Activated T-cell treated with anti-CD3 and anti-CD28 coated beads, Interleukin-2, amount 50 U/mL, for 1 hour (primary cell): ENCODE measurements around the gene PRSS35.
"Not testable (repeated sequence)": the region's sequence is repeated elsewhere in the genome, so short reads cannot be mapped to it uniquely, and the experiment has no call there.

ENCODE experiments used
- DNase-seq: peaks from one replicate; pipeline ENCODE4 v3.0.0-alpha.2; 2020

The PRSS35 gene, protein sequence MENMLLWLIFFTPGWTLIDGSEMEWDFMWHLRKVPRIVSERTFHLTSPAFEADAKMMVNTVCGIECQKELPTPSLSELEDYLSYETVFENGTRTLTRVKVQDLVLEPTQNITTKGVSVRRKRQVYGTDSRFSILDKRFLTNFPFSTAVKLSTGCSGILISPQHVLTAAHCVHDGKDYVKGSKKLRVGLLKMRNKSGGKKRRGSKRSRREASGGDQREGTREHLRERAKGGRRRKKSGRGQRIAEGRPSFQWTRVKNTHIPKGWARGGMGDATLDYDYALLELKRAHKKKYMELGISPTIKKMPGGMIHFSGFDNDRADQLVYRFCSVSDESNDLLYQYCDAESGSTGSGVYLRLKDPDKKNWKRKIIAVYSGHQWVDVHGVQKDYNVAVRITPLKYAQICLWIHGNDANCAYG

GRCh38 chr6:83511901-83512681 lies at the start of gene PRSS35:
TSS of gene PRSS35 (plus strand) at chr6:83512534. CDS start at chr6:83523442, 10,908 bp downstream.
- no peak for DNase-seq

GRCh38 chr6:83463886-83464285 lies 48.4 kb upstream of the PRSS35 start:
- DNase-seq = no peak

DNA sequence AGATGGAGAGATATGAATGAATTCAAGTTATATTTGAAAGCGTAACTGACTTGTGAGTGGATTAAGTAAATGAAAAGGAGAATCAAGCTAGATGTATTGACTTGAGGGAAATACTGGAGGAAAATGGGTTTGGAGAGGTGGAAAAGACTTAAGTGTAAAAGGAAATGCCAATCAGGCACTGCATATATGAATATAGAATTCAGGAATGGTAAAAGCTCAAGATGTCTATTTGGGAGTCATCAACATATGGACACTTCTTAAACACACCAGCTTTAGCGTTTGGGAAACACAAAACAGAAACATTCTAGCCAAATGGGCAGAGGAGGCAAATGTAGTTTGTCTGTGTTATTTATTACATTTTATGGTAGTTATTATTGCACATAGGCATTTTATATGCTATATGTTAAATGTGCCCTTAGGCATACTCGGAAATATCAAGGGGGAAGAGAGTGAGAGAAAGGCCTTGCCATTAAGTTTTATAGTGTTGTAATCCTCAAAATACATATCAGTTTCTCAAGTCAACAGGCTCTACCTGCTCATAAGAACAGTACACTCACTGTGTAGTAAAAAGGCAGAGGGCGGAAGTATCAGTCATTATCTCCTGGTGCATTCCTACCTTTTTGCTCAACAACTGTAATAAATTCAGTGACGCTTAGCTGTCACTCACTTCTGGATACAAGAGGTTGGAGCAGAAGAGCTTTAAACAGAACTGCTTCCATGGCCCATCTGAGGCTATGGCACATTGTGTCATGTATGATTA lies 47.8 kb upstream of the PRSS35 start:
- DNase-seq = no peak

DNA sequence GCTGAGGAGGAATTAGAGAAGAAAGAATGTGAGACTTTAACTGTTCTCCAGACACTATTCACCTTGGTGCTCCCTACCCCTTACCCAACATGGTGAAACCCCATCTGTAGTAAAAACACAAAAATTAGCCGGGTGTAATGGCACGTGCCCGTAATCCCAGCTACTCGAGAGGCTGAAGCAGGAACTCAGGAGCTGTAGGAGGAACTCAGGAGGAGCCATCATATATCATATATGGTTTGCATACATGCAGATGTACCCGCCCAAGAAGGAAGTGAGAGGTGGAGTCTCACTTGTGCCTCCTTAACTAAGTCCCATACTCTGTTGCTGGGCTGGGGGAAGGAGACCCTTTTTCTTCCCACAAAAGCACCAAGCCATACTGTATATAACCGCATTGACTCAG lies 46.0 kb upstream of the PRSS35 start:
- DNase-seq = no peak

- DNase-seq = no peak
Observed at GRCh38 chr6:83467620-83468036, 44.7 kb upstream of the PRSS35 start.

DNA sequence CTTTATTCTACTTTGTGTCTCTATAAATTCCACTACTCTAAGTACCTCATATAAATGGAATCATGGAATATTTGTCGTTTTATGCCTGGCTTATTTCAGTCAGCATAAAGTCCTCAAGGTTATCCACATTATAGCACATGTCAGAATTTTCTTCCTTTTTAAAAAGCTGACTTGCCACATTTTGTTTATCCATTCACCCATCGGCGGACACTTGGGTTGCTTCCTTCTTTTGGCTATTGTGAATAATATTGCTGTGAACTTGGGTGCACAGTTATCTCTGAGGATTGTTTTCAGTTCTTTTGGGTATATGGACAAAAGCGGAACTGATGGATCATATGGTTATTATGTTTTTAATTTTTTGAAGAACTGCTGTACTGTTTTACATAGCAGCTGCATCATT lies 42.3 kb upstream of the PRSS35 start:
- DNase-seq = no peak

DNA sequence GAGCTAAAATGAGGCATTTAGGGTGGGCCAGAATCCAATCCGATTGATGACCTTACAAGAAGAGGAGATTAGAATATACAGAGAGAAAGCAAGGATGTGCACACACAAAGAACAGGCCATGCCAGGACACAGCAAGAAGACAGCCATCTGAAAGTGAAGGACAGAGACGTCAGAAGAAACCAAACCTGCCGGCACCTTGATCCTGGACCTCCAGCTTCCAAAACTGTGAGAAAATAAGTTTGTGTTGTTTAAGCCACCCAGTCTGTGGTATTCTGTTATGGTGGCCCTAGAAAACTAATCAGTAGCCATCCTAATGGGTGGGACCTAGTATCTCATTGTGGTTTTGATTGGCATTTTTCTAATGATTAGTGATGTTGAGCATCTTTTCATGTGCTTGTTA lies 41.7 kb upstream of the PRSS35 start:
- DNase-seq = no peak

DNA sequence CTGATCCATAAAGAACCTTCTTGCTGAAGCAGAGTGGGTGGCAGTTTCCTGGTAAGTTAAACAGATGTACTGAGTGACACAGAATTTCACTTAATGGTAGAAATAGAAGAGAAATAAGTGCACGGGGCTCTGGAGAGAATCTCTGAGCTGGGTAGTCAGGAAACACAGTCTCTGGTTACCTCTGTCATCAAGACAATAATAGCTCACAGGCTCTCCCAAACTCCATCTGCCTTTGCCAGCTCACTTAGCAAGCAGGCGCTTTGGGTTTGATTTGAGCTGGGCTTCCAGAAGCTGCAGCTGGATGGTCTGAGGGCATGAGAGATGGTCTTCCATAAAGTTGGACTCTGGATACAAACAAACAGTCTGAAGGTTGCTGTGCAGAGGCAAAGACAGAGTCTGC lies 39.6 kb upstream of the PRSS35 start:
- DNase-seq = no peak

- DNase-seq = no peak
Observed at GRCh38 chr6:83474309-83474708, 38.0 kb upstream of the PRSS35 start.

GRCh38 chr6:83476971-83477370 lies 35.4 kb upstream of the PRSS35 start:
- no peak for DNase-seq

GRCh38 chr6:83479389-83479788 lies 32.9 kb upstream of the PRSS35 start:
- no peak for DNase-seq

GRCh38 chr6:83480470-83480869 lies 31.9 kb upstream of the PRSS35 start:
- DNase-seq = no peak

DNA sequence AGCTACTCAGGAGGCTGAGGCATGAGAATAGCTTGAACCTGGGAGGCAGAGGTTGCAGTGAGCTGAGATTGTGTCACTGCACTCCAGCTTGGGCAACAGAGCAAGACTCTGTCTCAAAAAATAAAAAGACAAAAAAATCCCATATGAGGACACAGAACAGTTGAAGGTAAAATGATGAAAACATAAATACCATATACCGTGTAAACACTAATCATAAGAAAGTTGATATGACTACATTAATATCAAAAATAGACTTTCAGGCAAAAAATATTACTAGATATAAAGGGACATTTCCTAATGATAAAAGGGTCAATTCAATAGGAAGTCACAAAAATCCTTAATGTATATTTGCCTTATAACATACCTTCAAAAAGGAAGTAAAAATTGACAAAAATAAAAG lies 30.4 kb upstream of the PRSS35 start:
- not testable (repeated sequence) for DNase-seq

DNA sequence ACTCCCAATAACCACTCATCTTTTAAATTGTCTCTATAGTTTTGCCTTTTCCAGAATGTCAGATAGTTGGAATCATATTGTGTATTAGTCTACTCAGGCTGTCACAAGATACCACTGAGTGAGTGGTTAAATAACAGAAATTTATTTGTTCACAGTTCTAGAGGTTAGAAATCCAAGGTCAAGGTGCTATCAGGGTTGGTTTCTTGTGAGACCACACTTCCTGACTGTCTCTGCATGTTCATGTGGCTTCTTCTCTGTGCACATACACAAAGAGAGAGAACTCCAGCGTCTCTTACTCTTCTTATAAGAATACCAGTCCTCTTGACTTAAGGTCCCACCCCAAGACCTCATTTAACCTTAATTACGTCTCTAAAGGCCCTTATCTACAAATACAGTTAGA lies 23.9 kb upstream of the PRSS35 start:
- DNase-seq = no peak

DNA sequence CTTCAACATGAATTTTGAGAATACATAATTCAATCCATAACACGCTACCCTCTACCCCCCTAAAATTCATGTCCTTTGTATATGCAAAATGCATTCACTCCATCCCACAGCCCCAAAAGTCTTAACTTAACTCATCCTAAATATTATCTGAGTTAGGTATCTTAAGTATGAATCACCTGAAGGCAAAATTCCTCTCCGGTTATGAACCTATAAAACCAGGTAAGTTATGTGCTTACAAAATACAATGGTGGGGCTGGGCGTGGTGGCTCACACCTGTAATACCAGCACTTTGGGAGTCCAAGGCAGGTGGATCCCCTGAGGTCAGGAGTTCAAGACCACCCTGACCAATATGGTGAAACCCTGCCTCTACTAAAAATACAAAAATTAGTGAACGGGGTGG lies 23.5 kb upstream of the PRSS35 start:
- no peak for DNase-seq

DNA sequence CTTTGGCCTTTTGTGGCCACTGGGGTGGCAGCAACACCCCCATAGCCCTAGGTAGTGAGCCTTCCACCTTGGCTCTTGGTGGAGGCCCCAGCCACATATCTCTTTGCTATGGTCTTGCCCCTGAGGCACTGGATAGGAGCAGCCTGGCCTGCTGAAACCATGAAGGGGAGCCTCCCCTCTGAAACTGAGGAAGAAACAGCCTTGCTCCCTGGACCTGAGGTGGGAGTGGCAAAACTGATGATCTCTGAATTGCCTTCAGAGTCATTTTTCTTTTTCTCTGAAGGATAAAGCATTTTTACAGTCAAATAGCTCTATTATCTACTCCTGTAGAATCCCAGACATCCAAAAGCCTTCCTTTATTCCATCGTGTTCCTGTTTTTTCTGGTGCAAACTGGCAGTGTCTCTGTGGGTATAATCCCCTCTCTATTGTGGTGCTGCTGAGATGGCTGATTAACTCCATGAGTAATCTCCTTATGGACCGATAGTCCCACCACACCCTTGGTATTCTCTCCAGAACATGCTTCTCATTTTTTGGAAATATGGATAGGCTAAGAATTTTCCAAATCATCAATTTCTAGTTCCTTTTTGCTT lies 22.0 kb upstream of the PRSS35 start:
- DNase-seq = no peak

GRCh38 chr6:83505356-83505755 lies 7.0 kb upstream of the PRSS35 start:
- DNase-seq = no peak

GRCh38 chr6:83509441-83509840 lies 2.9 kb upstream of the PRSS35 start:
- DNase-seq = no peak

GRCh38 chr6:83510791-83511190 lies 1.5 kb upstream of the PRSS35 start:
- DNase-seq = no peak

DNA sequence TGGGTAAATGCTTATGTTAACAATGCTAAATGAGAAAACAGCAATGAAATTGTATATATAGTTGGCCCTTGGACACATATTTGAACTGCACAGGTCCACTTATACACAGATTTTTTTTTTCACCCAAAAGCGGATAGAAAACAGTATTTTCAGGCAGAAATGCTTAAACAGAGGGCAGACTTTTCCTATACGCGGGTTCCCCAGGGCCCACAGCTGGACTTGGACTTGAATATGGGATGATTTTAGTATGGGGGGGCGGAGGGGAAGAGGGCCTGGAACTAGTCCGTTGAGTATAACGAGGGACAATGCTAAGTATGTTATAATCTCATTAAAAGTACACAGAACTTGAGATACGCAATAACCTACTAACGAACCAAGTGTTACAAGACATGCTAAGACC lies 1.1 kb upstream of the PRSS35 start:
- DNase-seq = no peak

DNA sequence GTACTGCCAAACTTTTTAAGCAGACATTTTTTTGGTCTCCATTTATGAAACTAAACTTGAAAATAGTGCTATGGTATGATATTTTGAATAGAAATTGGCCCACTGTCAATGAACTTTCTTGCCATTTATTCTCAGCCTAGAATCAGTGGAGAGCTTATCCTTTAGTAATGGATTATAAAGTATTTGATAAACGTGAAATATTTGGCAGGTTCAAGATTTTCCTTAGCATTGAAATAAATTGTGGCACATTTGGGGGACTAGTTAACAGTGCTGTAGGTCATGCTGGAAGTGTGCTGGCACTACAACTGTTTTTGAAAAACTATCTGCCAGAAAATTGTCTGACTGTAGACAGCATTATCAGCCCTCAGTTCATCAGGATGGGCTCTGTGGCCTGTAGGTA lies 2.1 kb downstream of the PRSS35 start:
- no peak for DNase-seq

DNA sequence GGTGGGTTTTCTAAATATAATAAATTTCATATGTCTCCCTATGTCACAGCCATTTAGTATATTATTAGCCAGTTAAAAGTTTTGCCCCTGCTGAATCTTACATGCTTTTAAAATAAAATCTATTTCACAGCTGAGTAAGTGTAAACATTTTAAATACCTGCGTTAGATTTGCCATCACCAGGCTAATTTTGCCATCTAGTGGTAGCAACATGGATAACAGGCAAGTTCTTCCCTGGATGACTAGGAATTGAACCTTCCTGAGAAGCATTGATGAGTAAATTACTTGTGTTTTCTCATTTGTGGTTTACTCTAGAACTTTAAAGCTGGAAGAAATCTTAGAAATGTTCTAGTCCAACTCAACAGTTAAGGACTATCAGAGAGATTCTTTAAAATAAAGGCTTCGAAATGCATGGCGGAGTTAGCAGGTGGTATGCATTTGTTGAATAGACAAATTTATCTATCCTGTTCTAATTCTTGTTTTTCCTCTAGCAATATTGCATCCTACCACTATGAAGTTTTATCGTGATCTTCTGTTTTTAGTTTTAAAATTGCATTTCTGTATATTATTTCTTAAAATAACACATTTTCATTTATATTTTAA lies 2.6 kb downstream of the PRSS35 start:
- DNase-seq = no peak

DNA sequence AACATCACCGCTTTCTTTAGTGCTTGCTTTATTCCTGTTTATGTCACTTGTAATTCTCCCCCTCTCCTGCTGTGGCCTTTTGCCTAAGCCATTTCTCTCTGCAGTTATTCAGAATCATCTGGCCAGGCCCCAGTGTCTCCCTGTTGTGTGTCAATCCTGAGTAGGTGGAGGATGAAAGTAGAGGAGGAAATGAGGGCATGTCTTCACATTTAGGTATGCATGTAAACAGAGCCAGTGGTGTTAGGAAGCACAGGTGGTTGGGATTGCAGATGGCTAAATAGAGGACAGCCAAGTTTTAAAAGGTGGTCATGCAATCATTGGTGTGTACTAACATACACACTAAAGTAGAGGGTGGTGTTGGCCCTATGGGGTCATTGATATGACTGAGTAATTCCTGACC lies 5.2 kb downstream of the PRSS35 start:
- DNase-seq = no peak
